H1 (cell line): ENCODE measurements around the gene AMZ1.

Experiments used
- ATF2 ChIP-seq: IDR thresholded peaks from 2 replicates; pipeline ENCODE4 v1.6.1; 2012; ENCODE audit warnings: low read length, inconsistent platforms
- CREB1 ChIP-seq: IDR thresholded peaks from 2 replicates; pipeline ENCODE4 v1.6.1; 2012; ENCODE audit warnings: inconsistent platforms
- CTCF ChIP-seq, 3 experiments: IDR thresholded peaks; 1 replicate in 2 of 3; 2 replicates in 1 of 3; pipeline versions ENCODE4 v1.5.1 to v1.6.1; 2011; ENCODE audit warnings: low read length in 3 of 3, mild to moderate bottlenecking in 3 of 3, inconsistent platforms in 2 of 3, low read depth in 1 of 3, moderate library complexity in 1 of 3; ENCODE audit not compliant: insufficient read depth in 1 of 3; ENCODE audit errors: control extremely low read depth in 1 of 3
- HDAC6 ChIP-seq: IDR thresholded peaks from one replicate; pipeline ENCODE4 v1.7.1; 2012; ENCODE audit warnings: low read depth, mild to moderate bottlenecking, inconsistent platforms, low read length, moderate library complexity
- POLR2A ChIP-seq, 2 experiments: IDR thresholded peaks; 1 replicate in 1 of 2; 2 replicates in 1 of 2; pipeline ENCODE4 v1.6.1; 2011; ENCODE audit warnings: low read depth in 2 of 2, low read length in 2 of 2, mild to moderate bottlenecking in 2 of 2; ENCODE audit errors: control extremely low read depth in 1 of 2
- RAD21 ChIP-seq, 2 experiments: IDR thresholded peaks in 1 of 2; conservative IDR thresholded peaks in 1 of 2; 2 replicates each; pipeline ENCODE4 v1.6.1; 2011; ENCODE audit warnings: low read depth in 2 of 2, low read length in 2 of 2, improper control_type of control experiment in 1 of 2, inconsistent platforms in 1 of 2, mild to moderate bottlenecking in 1 of 2, moderate library complexity in 1 of 2
- SP1 ChIP-seq: IDR thresholded peaks from 2 replicates; pipeline ENCODE4 v1.6.1; 2011; ENCODE audit warnings: low read depth, low read length
- YY1 ChIP-seq: IDR thresholded peaks from 2 replicates; pipeline ENCODE4 v1.6.1; 2011; ENCODE audit warnings: low read depth, mild to moderate bottlenecking, low read length

- no peak for TF ChIP-seq ATF2
- TF ChIP-seq CREB1 = no peak
- no peak for TF ChIP-seq RAD21 (IDR thresholded peaks at IDR 0.05 in 1 of 2, conservative IDR thresholded peaks at IDR 0.05 in 1 of 2; ENCODE audit: low read depth in 2 of 2, low read length in 2 of 2)
- TF ChIP-seq YY1 = no peak
- no peak for TF ChIP-seq CTCF (IDR thresholded peaks at IDR 0.05; ENCODE audit: control extremely low read depth in 1 of 3, insufficient read depth in 1 of 3, low read depth in 1 of 3, low read length in 3 of 3)
- TF ChIP-seq POLR2A (IDR thresholded peaks at IDR 0.05; ENCODE audit: control extremely low read depth in 1 of 2, low read depth in 2 of 2, low read length in 2 of 2) = no peak
- TF ChIP-seq HDAC6 = no peak
- no peak for TF ChIP-seq SP1
Measured at GRCh38 chr7:2698581-2699288, 10.7 kb downstream of the AMZ1 start.
